Stomach (tissue), 4 donors: ENCODE data around the gene LPA.

Experiments used
- POLR2A ChIP-seq, 4 donors: fragments of 450-650 bp; IDR thresholded peaks; one replicate each; pipeline ENCODE4 v1.6.1; 2016; ENCODE audit warnings: antibody characterized with exemption in 4 of 4, control low read depth in 2 of 4, mild to moderate bottlenecking in 1 of 4, moderate library complexity in 1 of 4
- POLR2AphosphoS5 ChIP-seq, 3 donors: sonication (generic); formaldehyde crosslinking; IDR thresholded peaks; one replicate each; pipeline ENCODE4 v1.6.1; 2016; ENCODE audit warnings: antibody characterized with exemption in 3 of 3
- TF ChIP-seq, protein P1 (sequence below), 7 experiments: fragments of 450-650 bp in 4 of 7; fragments of 200-600 bp in 3 of 7; sonication (generic) in 3 of 7; IDR thresholded peaks; one replicate each; pipeline ENCODE4 v1.5.1; 2016 to 2019; ENCODE audit warnings: antibody characterized with exemption in 7 of 7, control low read depth in 2 of 7, mild to moderate bottlenecking in 1 of 7

DNA sequence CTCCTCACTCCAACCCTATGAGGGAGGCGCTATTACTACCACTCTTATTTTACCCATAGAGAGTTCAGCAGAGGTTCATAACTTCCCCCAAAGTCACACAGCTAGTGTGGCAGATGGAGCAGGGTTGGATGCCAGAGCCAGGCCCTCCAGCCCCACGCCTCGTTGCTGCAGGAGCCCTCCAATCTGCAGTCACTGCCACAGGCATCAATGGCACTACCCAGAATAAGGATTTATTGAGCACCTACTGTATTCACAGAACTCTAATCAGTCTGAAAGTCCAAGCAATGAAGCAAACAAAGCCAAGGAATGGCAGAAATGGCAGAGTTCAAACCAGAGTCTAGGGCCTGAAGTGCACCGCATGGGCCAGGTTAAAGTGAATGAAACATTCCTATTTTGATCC lies 144.9 kb downstream of the LPA start:
- TF ChIP-seq, protein P1, sequence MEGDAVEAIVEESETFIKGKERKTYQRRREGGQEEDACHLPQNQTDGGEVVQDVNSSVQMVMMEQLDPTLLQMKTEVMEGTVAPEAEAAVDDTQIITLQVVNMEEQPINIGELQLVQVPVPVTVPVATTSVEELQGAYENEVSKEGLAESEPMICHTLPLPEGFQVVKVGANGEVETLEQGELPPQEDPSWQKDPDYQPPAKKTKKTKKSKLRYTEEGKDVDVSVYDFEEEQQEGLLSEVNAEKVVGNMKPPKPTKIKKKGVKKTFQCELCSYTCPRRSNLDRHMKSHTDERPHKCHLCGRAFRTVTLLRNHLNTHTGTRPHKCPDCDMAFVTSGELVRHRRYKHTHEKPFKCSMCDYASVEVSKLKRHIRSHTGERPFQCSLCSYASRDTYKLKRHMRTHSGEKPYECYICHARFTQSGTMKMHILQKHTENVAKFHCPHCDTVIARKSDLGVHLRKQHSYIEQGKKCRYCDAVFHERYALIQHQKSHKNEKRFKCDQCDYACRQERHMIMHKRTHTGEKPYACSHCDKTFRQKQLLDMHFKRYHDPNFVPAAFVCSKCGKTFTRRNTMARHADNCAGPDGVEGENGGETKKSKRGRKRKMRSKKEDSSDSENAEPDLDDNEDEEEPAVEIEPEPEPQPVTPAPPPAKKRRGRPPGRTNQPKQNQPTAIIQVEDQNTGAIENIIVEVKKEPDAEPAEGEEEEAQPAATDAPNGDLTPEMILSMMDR (IDR thresholded peaks at IDR 0.05), result no peak
- TF ChIP-seq POLR2A (IDR thresholded peaks at IDR 0.05), result no peak
- no peak for TF ChIP-seq POLR2AphosphoS5 (IDR thresholded peaks at IDR 0.05)
